TTC549 (cell line): Measurements from ENCODE around the gene CENPE.
"Not testable (repeated sequence)": the region's sequence is repeated elsewhere in the genome, so short reads cannot be mapped to it uniquely, and the experiment has no call there.

Source experiments
- FAIRE-seq: peaks from 2 replicates; lab custom pipeline; 2012; peaks lifted over from hg19 to GRCh38; lab: Jason Lieb, UNC

Gene CENPE

GRCh38 chr4:103198111-103198765, at the start of gene CENPE:
Gene CENPE (minus strand): TSS chr4:103198343. CDS start chr4:103198319, 24 bp downstream.
- peak; percentile 53 for FAIRE-seq

GRCh38 chr4:103244251-103244650, 46.1 kb upstream of the CENPE start:
- no peak for FAIRE-seq

GRCh38 chr4:103230938-103231337, 32.8 kb upstream of the CENPE start:
- not testable (repeated sequence) for FAIRE-seq

- not testable (repeated sequence) for FAIRE-seq
Measured at GRCh38 chr4:103223556-103223955, 25.4 kb upstream of the CENPE start.

GRCh38 chr4:103207673-103208072, 9.5 kb upstream of the CENPE start:
- FAIRE-seq: no peak

GRCh38 chr4:103204111-103204510, 6.0 kb upstream of the CENPE start:
- peak; percentile 19 for FAIRE-seq

GRCh38 chr4:103201724-103202123, 3.6 kb upstream of the CENPE start:
- FAIRE-seq: no peak

GRCh38 chr4:103201253-103201652, 3.1 kb upstream of the CENPE start:
- FAIRE-seq: no peak

- FAIRE-seq: no peak
Measured at GRCh38 chr4:103199009-103199408, 866 bp upstream of the CENPE start.

- FAIRE-seq: no peak
Measured at GRCh38 chr4:103197765-103198110, 405 bp downstream of the CENPE start.

GRCh38 chr4:103193457-103193856, 4.7 kb downstream of the CENPE start:
- no peak for FAIRE-seq

GRCh38 chr4:103171006-103171405, 27.1 kb downstream of the CENPE start:
- no peak for FAIRE-seq

- FAIRE-seq: not testable (repeated sequence)
Measured at GRCh38 chr4:103169750-103170149, 28.4 kb downstream of the CENPE start.

GRCh38 chr4:103168993-103169392, 29.1 kb downstream of the CENPE start:
- FAIRE-seq: no peak

GRCh38 chr4:103162176-103162575, 36.0 kb downstream of the CENPE start:
- FAIRE-seq: no peak

- no peak for FAIRE-seq
Measured at GRCh38 chr4:103158760-103159159, 39.4 kb downstream of the CENPE start.

GRCh38 chr4:103156106-103156505, 42.0 kb downstream of the CENPE start:
- no peak for FAIRE-seq

- no peak for FAIRE-seq
Measured at GRCh38 chr4:103152381-103152780, 45.8 kb downstream of the CENPE start.

GRCh38 chr4:103150677-103151076, 47.5 kb downstream of the CENPE start:
- no peak for FAIRE-seq

GRCh38 chr4:103144926-103145325, 53.2 kb downstream of the CENPE start:
- FAIRE-seq: no peak

GRCh38 chr4:103137446-103137827, 60.7 kb downstream of the CENPE start:
- FAIRE-seq: no peak

- no peak for FAIRE-seq
Measured at GRCh38 chr4:103136671-103137445, 61.3 kb downstream of the CENPE start.

- no peak for FAIRE-seq
Measured at GRCh38 chr4:103129174-103129573, 69.0 kb downstream of the CENPE start.

GRCh38 chr4:103126126-103126525, 72.0 kb downstream of the CENPE start:
- no peak for FAIRE-seq
